ENCODE results near the gene SMIM8.

GRCh38 chr6:87366899-87367298, 44.5 kb downstream of the SMIM8 start:
- TF ChIP-seq CTCF (IDR thresholded peaks at IDR 0.05) (no peak), POLR2AphosphoS5 (IDR thresholded peaks at IDR 0.05; ENCODE audit: insufficient read depth in 1 of 2, low read depth in 1 of 2) (no peak), POLR2A (IDR thresholded peaks at IDR 0.05) (no peak)
